ENCODE results near the gene NEDD1.

Gene NEDD1

DNA sequence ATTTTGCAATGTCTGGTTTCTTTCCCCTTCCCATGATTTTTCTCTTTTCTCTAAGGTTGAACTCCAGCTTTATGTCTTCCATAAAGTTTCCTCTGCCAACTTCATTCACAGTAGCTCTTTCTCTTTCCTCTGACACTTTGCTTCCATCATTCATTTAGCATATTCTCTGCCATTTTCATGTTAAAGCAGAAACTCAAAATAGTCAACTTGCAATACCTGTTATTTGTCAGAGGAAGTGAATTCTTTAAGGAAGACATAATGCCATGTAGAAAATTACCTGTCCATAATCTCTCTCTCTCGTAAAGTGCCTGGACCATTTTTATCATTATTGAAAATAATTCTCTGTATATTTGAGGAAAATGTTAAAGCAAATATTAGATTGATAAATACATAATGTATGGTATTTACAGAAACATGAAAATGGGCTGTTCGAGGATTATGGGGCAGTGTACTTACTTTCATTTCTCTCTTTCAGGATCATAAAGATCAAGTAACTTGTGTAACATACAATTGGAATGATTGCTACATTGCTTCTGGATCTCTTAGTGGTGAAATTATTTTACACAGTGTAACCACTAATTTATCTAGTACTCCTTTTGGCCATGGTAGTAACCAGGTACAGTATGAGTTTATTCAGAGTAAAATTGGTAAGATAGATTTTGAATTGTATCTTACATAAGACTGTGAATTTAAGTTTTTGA lies 12.6 kb downstream of the NEDD1 start:
- Histone ChIP-seq H3K36me3 (ENCODE audit: insufficient read depth, low read length) (peaks cover 43% of the 10 kb centered on the region), H3K9me3 (ENCODE audit: insufficient read depth, low read depth, low read length) (peaks cover 6% of the 10 kb centered on the region; the same call in 1 of the 2 replicates), H3K27me3 (ENCODE audit: insufficient read depth, low read length, poor library complexity, severe bottlenecking) (no peaks in the 10 kb centered on the region), H3K4me1 (ENCODE audit: insufficient read depth, low read length, poor library complexity, severe bottlenecking) (peaks cover 14% of the 10 kb centered on the region), H3K79me2 (ENCODE audit: insufficient read depth, low read length) (peaks cover 42% of the 10 kb centered on the region), H3K9me2 (replicated peaks; ENCODE audit: low read depth, low read length) (no peaks in the 10 kb centered on the region), H4K20me1 (ENCODE audit: insufficient read depth, low read length, poor library complexity, severe bottlenecking) (peaks cover 13% of the 10 kb centered on the region), H3K4me3 (ENCODE audit: low read length, poor library complexity, severe bottlenecking) (no peak overlapping the region), H3K4me2 (ENCODE audit: low read depth, low read length, poor library complexity, severe bottlenecking) (peak overlapping the region; percentile 45), H3F3A (ENCODE audit: low read depth) (no peaks in the 10 kb centered on the region), H3K9ac (ENCODE audit: low read depth, low read length, poor library complexity, severe bottlenecking) (no peak overlapping the region), H2AFZ (ENCODE audit: low read length) (no peak overlapping the region)
- TF ChIP-seq, protein P1, sequence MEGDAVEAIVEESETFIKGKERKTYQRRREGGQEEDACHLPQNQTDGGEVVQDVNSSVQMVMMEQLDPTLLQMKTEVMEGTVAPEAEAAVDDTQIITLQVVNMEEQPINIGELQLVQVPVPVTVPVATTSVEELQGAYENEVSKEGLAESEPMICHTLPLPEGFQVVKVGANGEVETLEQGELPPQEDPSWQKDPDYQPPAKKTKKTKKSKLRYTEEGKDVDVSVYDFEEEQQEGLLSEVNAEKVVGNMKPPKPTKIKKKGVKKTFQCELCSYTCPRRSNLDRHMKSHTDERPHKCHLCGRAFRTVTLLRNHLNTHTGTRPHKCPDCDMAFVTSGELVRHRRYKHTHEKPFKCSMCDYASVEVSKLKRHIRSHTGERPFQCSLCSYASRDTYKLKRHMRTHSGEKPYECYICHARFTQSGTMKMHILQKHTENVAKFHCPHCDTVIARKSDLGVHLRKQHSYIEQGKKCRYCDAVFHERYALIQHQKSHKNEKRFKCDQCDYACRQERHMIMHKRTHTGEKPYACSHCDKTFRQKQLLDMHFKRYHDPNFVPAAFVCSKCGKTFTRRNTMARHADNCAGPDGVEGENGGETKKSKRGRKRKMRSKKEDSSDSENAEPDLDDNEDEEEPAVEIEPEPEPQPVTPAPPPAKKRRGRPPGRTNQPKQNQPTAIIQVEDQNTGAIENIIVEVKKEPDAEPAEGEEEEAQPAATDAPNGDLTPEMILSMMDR (conservative IDR thresholded peaks at IDR 0.05; ENCODE audit: low read length) = no peak
- no peak for TF ChIP-seq EZH2phosphoT487 (IDR thresholded peaks at IDR 0.05; ENCODE audit: borderline replicate concordance)

DNA sequence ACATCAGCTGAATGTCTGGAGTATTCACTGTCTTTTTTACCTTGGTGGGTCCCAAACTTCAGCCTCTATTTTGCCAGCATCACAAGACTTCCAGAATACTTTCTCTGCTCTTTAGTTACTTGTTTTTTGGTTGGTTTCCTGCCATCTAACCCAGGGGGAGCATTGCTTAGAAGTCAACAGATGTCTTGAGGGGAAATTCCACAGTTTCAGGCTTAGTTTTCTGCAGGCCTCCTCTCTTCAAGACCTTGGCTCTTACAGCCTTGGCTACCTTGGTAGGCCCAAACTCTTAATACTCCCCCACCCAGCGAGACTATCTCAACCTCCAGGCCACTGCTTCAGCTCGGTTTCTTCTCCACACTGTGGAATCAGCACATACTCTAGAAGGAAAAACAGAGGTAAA lies 41.7 kb downstream of the NEDD1 start:
- Histone ChIP-seq H3K4me3 (ENCODE audit: low read length, poor library complexity, severe bottlenecking) (no peak overlapping the region), H3F3A (ENCODE audit: low read depth) (no peaks in the 10 kb centered on the region), H4K20me1 (ENCODE audit: insufficient read depth, low read length, poor library complexity, severe bottlenecking) (no peaks in the 10 kb centered on the region), H3K4me1 (ENCODE audit: insufficient read depth, low read length, poor library complexity, severe bottlenecking) (peaks cover 17% of the 10 kb centered on the region), H3K9ac (ENCODE audit: low read depth, low read length, poor library complexity, severe bottlenecking) (no peak overlapping the region), H3K27me3 (ENCODE audit: insufficient read depth, low read length, poor library complexity, severe bottlenecking) (no peaks in the 10 kb centered on the region), H3K79me2 (ENCODE audit: insufficient read depth, low read length) (no peaks in the 10 kb centered on the region), H3K9me3 (ENCODE audit: insufficient read depth, low read depth, low read length) (no peaks in the 10 kb centered on the region), H3K9me2 (replicated peaks; ENCODE audit: low read depth, low read length) (no peaks in the 10 kb centered on the region), H3K4me2 (ENCODE audit: low read depth, low read length, poor library complexity, severe bottlenecking) (no peak overlapping the region), H3K36me3 (ENCODE audit: insufficient read depth, low read length) (peaks cover 12% of the 10 kb centered on the region), H2AFZ (ENCODE audit: low read length) (no peak overlapping the region)
- TF ChIP-seq EZH2phosphoT487 (IDR thresholded peaks at IDR 0.05; ENCODE audit: borderline replicate concordance) = no peak
- TF ChIP-seq, protein P1 (conservative IDR thresholded peaks at IDR 0.05; ENCODE audit: low read length) = no peak

DNA sequence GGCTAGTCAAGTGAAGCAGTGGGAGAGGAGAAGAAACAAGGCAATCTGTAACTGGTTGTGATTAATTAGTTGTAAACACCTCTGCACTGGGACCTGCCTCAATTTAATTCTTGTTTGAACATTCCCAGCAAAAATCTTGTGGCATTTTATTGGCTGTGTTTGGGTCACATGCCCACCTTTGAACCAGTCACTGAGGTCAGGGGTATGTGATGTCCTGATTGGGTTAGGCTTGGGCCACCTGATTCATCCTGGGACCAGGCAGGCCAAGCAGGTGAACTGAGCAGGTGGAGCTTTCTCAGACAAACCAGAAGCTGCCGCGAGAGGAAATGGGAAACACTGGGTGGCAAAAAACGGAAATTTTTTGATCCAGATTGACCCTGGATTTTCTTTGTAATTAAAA lies 72.5 kb downstream of the NEDD1 start:
- TF ChIP-seq, protein P1 (conservative IDR thresholded peaks at IDR 0.05; ENCODE audit: low read length) = no peak
- no peak for TF ChIP-seq EZH2phosphoT487 (IDR thresholded peaks at IDR 0.05; ENCODE audit: borderline replicate concordance)
- no peaks in the 10 kb centered on the region for H3K79me2 ChIP-seq (ENCODE audit: insufficient read depth, low read length)
- H3K9me2 ChIP-seq (replicated peaks; ENCODE audit: low read depth, low read length) = no peaks in the 10 kb centered on the region
- no peaks in the 10 kb centered on the region for H3F3A ChIP-seq (ENCODE audit: low read depth)
- no peaks in the 10 kb centered on the region for H3K9me3 ChIP-seq (ENCODE audit: insufficient read depth, low read depth, low read length)
- no peaks in the 10 kb centered on the region for H3K36me3 ChIP-seq (ENCODE audit: insufficient read depth, low read length)
- H2AFZ ChIP-seq (ENCODE audit: low read length) = no peak overlapping the region
- H3K27me3 ChIP-seq (ENCODE audit: insufficient read depth, low read length, poor library complexity, severe bottlenecking) = no peaks in the 10 kb centered on the region
- no peak overlapping the region for H3K9ac ChIP-seq (ENCODE audit: low read depth, low read length, poor library complexity, severe bottlenecking)
- no peaks in the 10 kb centered on the region for H4K20me1 ChIP-seq (ENCODE audit: insufficient read depth, low read length, poor library complexity, severe bottlenecking)
- H3K4me3 ChIP-seq (ENCODE audit: low read length, poor library complexity, severe bottlenecking) = no peak overlapping the region
- H3K4me2 ChIP-seq (ENCODE audit: low read depth, low read length, poor library complexity, severe bottlenecking) = no peak overlapping the region
- H3K4me1 ChIP-seq (ENCODE audit: insufficient read depth, low read length, poor library complexity, severe bottlenecking) = no peaks in the 10 kb centered on the region

Data from Loucy (cell line).